Airway epithelial cell (primary cell): ENCODE results near the gene CYP26B1. TPM values are rescaled to one million over a fixed set of nuclear protein-coding genes. Genes with fewer than 3 reads are reported as not detected.

Source experiments
- total RNA-seq: library from RNA; depleted of rRNA; stranded (reverse); fragments of >200 nt; gene quantifications from 2 replicates; pipeline ENCODE4 v1.2.3, GENCODE V29; 2015

Gene CYP26B1, protein sequence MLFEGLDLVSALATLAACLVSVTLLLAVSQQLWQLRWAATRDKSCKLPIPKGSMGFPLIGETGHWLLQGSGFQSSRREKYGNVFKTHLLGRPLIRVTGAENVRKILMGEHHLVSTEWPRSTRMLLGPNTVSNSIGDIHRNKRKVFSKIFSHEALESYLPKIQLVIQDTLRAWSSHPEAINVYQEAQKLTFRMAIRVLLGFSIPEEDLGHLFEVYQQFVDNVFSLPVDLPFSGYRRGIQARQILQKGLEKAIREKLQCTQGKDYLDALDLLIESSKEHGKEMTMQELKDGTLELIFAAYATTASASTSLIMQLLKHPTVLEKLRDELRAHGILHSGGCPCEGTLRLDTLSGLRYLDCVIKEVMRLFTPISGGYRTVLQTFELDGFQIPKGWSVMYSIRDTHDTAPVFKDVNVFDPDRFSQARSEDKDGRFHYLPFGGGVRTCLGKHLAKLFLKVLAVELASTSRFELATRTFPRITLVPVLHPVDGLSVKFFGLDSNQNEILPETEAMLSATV
- 2.1 and 3.7 TPM in 2 replicates for total RNA-seq

DNA sequence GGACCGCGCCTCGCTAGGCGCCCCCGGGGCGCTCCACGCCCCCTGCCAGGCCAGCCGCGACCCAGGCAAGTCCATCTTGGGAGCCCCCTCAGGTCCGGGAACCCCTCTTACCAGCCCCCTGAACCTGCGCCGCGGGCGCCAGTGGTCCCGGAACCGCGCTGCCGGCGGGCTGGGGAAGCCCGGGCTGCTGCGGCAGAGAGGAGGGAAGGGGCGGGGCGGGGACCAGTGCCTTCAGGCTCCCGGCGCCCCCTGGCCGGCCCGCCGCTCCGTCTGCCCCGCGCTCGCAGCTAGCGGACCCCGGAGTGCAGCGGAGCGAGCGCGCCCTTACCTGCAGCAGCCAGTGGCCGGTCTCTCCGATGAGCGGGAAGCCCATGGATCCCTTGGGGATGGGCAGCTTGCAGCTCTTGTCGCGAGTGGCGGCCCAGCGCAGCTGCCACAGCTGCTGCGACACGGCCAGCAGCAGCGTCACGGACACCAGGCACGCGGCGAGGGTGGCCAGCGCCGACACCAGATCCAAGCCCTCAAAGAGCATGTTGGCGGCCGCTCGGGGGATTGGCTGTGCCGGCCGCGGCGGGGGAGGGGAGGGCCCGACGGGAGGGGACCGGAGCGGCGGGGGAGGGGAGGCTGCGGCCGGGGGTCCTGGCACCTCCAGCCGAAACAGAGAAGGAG is at the start of gene CYP26B1:
CYP26B1 (minus strand) TSS at position 560 of the 669 bp plus-strand sequence; CDS start at position 532, 28 bp downstream.

